Esophagus squamous epithelium (tissue), 4 donors: ENCODE data around the gene MEI1.

Source experiments
- POLR2A ChIP-seq, 4 donors: fragments of 450-650 bp; IDR thresholded peaks; one replicate each; pipeline ENCODE4 v1.6.1; 2017; ENCODE audit warnings: antibody characterized with exemption in 4 of 4, mild to moderate bottlenecking in 4 of 4, moderate library complexity in 3 of 4
- TF ChIP-seq, protein P1 (sequence below), 6 experiments: fragments of 450-650 bp in 4 of 6; fragments of 200-600 bp in 2 of 6; sonication (generic) in 2 of 6; IDR thresholded peaks; one replicate each; pipeline ENCODE4 v1.5.1; 2016 to 2019; ENCODE audit warnings: antibody characterized with exemption in 6 of 6, mild to moderate bottlenecking in 4 of 6, moderate library complexity in 4 of 6

DNA sequence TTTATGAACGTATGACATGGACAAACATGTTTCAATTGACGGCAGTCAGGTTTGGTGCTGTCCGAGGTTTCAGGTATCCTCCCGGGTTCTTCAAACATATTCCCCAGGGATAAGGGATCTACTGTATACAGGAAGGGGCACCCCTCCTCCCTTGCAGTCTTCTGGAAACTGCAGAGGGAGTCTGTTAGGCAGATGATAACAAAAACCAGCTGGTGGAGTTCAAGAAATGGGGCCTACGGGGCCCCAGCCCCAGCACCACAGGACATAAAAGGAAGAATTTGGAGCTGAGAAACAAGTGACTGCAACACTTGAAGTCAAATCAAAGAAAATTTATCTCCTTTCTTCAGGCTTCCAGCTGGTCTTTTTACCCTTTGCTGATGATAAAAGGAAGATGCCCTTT, 42.7 kb upstream of the MEI1 start:
- TF ChIP-seq, protein P1, sequence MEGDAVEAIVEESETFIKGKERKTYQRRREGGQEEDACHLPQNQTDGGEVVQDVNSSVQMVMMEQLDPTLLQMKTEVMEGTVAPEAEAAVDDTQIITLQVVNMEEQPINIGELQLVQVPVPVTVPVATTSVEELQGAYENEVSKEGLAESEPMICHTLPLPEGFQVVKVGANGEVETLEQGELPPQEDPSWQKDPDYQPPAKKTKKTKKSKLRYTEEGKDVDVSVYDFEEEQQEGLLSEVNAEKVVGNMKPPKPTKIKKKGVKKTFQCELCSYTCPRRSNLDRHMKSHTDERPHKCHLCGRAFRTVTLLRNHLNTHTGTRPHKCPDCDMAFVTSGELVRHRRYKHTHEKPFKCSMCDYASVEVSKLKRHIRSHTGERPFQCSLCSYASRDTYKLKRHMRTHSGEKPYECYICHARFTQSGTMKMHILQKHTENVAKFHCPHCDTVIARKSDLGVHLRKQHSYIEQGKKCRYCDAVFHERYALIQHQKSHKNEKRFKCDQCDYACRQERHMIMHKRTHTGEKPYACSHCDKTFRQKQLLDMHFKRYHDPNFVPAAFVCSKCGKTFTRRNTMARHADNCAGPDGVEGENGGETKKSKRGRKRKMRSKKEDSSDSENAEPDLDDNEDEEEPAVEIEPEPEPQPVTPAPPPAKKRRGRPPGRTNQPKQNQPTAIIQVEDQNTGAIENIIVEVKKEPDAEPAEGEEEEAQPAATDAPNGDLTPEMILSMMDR (IDR thresholded peaks at IDR 0.05) = no peak
- no peak for TF ChIP-seq POLR2A (IDR thresholded peaks at IDR 0.05)
